Measurements from ENCODE around the gene PRRC2A. TPM values are rescaled to one million over a fixed set of nuclear protein-coding genes. Genes with fewer than 3 reads are reported as not detected.
A peak's percentile ranks its signal among the peaks of the same experiment; 100 is the strongest.

The PRRC2A gene
- total RNA-seq, 2 experiments from 2014 or later, result 240 to 246 TPM

DNA sequence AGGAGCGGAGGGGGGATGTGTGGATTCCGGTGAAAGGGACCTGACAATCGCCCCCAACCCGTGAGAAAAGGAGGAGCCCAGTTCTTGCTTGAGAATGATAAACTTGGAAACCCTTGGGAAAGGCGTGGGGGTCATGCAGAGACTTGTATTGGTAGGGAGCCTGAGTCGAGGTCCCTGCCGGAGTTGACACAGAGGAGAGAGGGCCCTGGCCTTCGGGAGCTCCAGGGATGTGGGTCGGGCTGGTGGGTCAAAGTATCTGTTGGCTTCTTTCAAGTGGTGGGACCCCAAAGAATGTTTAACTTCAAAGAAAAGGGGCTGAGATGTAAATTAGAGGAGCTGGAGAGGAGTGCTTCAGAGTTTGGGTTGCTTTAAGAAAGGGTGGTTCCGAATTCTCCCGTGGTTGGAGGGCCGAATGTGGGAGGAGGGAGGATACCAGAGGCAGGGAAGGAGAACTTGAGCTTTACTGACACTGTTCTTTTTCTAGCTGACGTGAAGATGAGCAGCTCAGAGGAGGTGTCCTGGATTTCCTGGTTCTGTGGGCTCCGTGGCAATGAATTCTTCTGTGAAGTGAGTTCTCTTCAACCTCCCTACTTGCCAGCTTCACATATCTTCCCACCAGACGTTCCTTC lies 45.9 kb downstream of the PRRC2A start:
- Mint-ChIP-seq H3K4me3 (peak overlapping the region; percentile 87), H3K27ac (peak overlapping the region; percentile 94), H3K36me3 (ENCODE audit: low read depth) (peaks cover 71% of the 10 kb centered on the region), H3K9me3 (no peaks in the 10 kb centered on the region), H3K27me3 (no peaks in the 10 kb centered on the region), H3K4me1 (peaks cover 56% of the 10 kb centered on the region)
- ChIA-PET CTCF (interaction anchor here (0.9 to 2.1 kb wide), 5 partner anchors 9 to 104 kb away, joined by 3 to 8 read pairs (median 3); partner anchors contain the start of genes APOM and LY6G5C), POLR2A (interaction anchor here (0.7 kb wide), 1 partner anchor 112 kb away, joined by 3 read pairs; no protein-coding TSS in a partner anchor)
- DNase-seq, result no peak

DNA sequence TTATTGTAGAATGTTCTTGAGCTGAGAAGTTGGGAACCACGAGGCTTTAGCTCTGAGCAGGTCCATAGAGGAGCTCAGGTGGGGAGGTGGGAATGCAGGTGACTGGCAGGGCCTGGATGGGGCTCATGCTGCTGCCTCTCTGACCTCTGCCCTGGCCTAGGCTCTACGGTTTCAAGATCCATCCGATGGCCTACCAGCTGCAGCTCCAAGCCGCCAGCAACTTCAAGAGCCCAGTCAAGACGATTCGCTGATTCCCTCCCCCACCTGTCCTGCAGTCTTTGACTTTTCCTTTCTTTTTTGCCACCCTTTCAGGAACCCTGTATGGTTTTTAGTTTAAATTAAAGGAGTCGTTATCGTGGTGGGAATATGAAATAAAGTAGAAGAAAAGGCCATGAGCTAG lies 49.2 kb downstream of the PRRC2A start, which contains the start of gene LY6G5B:
Gene LY6G5B, plus strand, starts transcription at position 301 of the 400 bp plus-strand sequence. CDS start 975 bp downstream, outside the sequence.
- H3K27me3 Mint-ChIP-seq, result no peaks in the 10 kb centered on the region
- peak within 1 kb of the TSS; percentile 13 for H3K27ac Mint-ChIP-seq
- no peak within 1 kb of the TSS for H3K4me3 Mint-ChIP-seq
- ChIA-PET POLR2A (interaction anchor here (0.9 kb wide), 1 partner anchor 9 kb away, joined by 3 read pairs; the partner anchor contains the start of gene C6orf47), CTCF (interaction anchor here (0.6 to 1.2 kb wide), 3 partner anchors 11 to 100 kb away, joined by 3 to 4 read pairs (median 3); partner anchors contain the start of gene LY6G5C)
- peaks cover 62% of the 10 kb centered on the region for H3K36me3 Mint-ChIP-seq (ENCODE audit: low read depth)
- no peak for DNase-seq
- no peaks in the 10 kb centered on the region for H3K9me3 Mint-ChIP-seq
- H3K4me1 Mint-ChIP-seq, result peaks cover 31% of the 10 kb centered on the region

DNA sequence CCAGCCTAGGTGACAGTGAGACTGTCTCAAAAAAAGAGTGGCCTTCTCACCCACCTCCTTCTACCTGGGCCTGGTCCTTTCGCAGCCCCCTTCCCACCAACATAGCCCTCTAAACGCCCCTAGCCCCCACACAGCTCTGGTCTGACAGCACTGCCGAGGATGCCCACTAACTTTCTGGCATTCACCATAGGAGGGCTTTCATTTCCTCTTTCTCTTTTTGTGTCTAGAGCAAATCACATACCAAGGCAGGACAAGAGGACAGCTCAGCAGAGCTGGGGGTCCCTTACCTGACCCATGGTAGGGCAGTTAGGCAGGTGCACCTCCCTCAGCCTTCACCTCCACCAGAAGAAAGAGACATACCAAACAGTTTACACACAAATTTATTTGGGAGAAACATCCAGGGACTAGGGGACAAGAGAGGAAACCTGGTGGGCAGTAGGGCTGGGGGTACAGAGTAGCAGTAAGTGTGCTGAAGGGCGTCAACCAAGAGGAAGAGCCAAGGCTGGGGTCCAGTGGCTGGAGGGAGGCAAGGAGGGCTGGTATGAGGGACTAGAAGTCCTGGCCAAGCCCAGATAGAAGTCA lies 55.9 kb downstream of the PRRC2A start:
- Mint-ChIP-seq H3K4me3 (no peak overlapping the region), H3K36me3 (ENCODE audit: low read depth) (peaks cover 19% of the 10 kb centered on the region), H3K27me3 (no peaks in the 10 kb centered on the region), H3K4me1 (peaks cover 30% of the 10 kb centered on the region), H3K9me3 (no peaks in the 10 kb centered on the region), H3K27ac (no peak overlapping the region)
- CTCF ChIA-PET, result interaction anchor here (2.0 kb wide), 1 partner anchor 10 kb away, joined by 7 read pairs; no protein-coding TSS in a partner anchor
- POLR2A ChIA-PET, result no interaction called here
- DNase-seq, result no peak

DNA sequence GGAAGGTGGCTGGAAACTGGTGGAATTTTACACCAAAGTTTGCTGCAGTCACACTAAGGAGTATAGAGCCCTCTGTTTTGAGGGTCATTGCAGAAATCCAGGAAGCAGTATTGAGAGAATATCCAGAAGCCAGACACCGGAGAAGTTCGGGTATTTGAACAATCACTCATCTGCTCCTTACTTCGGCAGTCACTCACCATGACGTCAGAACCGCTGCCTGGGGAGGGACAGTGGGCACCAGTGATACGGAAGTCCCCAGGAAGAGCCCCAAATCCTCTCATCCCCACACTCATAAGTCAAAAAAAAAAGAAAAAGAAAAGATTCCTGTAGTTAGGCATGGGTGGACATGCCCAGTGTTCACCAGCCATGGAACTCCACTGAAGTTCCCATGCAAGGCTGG lies 56.4 kb downstream of the PRRC2A start:
- Mint-ChIP-seq H3K36me3 (ENCODE audit: low read depth) (peaks cover 14% of the 10 kb centered on the region), H3K4me1 (peaks cover 35% of the 10 kb centered on the region), H3K4me3 (no peak overlapping the region), H3K27me3 (no peaks in the 10 kb centered on the region), H3K9me3 (no peaks in the 10 kb centered on the region), H3K27ac (no peak overlapping the region)
- DNase-seq, result no peak
- ChIA-PET POLR2A (interaction anchor here (0.5 kb wide), 1 partner anchor 121 kb away, joined by 6 read pairs; no protein-coding TSS in a partner anchor), CTCF (interaction anchor here (2.0 kb wide), 1 partner anchor 10 kb away, joined by 7 read pairs; no protein-coding TSS in a partner anchor)

DNA sequence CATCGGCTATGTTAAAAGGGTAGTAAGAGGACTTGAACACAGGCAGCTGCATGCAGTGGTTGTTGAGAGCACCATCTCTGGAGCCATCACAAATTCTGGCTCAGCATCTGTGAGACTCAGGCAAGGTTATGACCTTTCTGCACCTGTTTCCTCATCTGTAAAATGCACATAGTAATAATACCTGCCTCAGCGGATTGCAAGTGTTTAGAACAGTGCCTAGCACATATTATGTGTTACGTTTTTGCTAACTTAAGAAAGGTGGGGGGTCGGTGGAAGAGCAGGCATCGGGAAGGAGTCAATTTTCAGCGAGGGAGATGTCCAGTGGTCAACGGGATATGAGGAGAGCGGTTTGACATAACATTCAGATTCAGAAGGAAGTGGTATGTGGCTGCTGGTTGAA lies 57.4 kb downstream of the PRRC2A start:
- Mint-ChIP-seq H3K4me1 (peaks cover 40% of the 10 kb centered on the region), H3K9me3 (no peaks in the 10 kb centered on the region), H3K27ac (no peak overlapping the region), H3K27me3 (no peaks in the 10 kb centered on the region), H3K4me3 (no peak overlapping the region), H3K36me3 (ENCODE audit: low read depth) (peaks cover 6% of the 10 kb centered on the region)
- no peak for DNase-seq
- ChIA-PET CTCF (interaction anchor here (0.8 to 2.0 kb wide), 2 partner anchors 11 to 152 kb away, joined by 4 to 7 read pairs; no protein-coding TSS in a partner anchor), POLR2A (no interaction called here)

DNA sequence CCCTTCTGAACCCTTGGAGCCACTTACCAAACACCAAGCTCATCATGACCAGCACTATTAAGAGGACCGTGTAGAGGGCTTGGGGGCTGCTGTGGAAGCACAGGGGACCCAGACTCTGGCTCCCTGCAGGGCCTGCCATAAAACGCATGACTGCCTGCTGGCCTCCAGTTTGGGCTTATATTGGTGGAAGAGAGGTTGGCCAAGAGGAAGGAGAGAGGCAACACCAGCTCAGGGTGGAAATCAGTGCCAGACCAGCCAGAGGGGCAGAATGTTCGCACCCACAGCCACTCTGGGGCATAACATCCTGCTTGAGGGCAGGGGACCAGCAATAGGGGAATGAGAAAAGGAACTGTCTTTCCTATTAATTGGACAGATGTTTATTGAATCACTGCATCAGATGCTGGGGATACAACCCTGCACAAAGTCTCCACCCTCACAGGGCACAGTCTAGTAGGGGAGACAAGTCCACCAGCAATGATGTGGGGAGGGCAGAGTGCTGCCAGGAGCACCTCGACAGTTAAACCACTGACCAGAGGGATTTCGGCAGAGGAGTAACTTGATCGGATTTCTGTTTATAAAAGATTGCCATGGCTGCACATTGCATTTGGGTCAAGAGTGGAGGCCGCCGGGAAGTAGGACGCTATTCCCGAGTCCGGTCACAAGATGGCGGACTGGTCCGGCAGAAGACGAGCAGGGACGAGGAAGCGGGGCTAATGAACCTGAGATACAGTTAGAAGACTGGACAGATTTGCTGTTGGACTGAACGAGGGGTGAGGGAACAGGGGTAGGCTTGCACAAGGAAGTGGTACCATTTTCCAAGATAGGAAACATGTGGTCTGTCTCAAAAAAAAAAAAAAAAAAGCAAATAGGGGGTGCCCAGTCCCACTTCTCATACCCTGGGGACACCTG lies 60.0 kb downstream of the PRRC2A start, which contains the start of gene LY6G5C:
Gene LY6G5C, minus strand, starts transcription at position 842 of the 909 bp plus-strand sequence. Its CDS starts 694 bp downstream, at position 148.
- H3K27ac Mint-ChIP-seq, result peak within 1 kb of the TSS; percentile 62
- no peaks in the 10 kb centered on the region for H3K27me3 Mint-ChIP-seq
- H3K36me3 Mint-ChIP-seq (ENCODE audit: low read depth), result no peaks in the 10 kb centered on the region
- H3K9me3 Mint-ChIP-seq, result no peaks in the 10 kb centered on the region
- peak; percentile 66 for DNase-seq
- H3K4me1 Mint-ChIP-seq, result peaks cover 40% of the 10 kb centered on the region
- POLR2A ChIA-PET, result no interaction called here
- CTCF ChIA-PET, result interaction anchor here (0.6 to 1.8 kb wide), 12 partner anchors 10 to 424 kb away, joined by 3 to 8 read pairs (median 3); partner anchors contain the start of genes DDAH2 and NFKBIL1
- peak within 1 kb of the TSS; percentile 72 for H3K4me3 Mint-ChIP-seq

DNA sequence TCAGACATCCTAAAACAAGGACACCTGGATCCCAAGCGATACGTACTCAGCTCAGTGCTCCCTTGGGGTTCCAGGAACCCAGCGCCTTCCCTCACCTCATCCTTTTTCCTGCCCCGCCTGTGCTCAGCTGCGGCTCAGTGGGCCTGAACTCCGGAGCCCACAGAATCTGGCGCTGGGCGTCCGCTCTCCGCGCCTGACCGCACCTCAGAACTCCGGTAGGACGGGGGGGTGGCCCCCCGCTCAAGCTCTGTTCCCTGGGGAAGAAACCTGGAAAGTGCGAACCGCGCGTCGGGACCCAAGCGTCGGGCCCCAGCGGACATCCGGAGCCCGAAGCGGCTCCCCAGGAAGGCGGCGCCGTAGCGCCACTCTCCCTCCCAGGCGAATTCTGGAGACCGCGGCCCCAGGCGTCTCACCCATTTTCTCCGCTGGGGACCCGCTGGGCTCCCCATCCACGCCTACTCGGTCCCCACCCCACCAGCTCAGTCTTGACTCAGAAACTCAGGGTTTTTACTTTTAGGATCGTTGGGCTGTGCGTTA lies 60.7 kb downstream of the PRRC2A start:
- no peaks in the 10 kb centered on the region for H3K27me3 Mint-ChIP-seq
- ChIA-PET POLR2A (no interaction called here), CTCF (interaction anchor here (0.6 to 1.8 kb wide), 10 partner anchors 10 to 423 kb away, joined by 3 to 8 read pairs (median 3); partner anchors contain the start of gene DDAH2)
- H3K4me1 Mint-ChIP-seq, result peaks cover 40% of the 10 kb centered on the region
- no peaks in the 10 kb centered on the region for H3K9me3 Mint-ChIP-seq
- peak overlapping the region; percentile 62 for H3K27ac Mint-ChIP-seq
- H3K36me3 Mint-ChIP-seq (ENCODE audit: low read depth), result peaks cover 6% of the 10 kb centered on the region
- H3K4me3 Mint-ChIP-seq, result peak overlapping the region; percentile 72
- peak; percentile 41 for DNase-seq

DNA sequence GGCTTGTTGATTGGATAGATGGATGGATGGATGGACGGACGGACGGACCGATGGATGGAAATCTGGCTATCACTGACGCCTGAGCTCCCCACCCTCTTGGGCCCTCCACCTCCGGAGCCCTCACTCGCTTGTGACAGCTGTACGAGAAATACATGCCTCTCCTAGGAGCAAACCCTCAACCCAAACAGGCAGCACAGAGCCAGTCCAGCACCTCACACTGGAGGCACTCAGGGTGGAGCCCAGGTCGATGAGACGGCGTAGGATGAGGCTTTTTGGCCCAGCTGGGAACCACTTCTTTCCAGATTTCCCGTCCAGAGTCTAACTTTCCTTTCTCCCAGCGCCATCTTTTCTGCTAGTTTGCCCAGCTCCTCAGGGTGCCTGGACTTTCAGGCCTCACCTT lies 63.1 kb downstream of the PRRC2A start:
- POLR2A ChIA-PET, result no interaction called here

DNA sequence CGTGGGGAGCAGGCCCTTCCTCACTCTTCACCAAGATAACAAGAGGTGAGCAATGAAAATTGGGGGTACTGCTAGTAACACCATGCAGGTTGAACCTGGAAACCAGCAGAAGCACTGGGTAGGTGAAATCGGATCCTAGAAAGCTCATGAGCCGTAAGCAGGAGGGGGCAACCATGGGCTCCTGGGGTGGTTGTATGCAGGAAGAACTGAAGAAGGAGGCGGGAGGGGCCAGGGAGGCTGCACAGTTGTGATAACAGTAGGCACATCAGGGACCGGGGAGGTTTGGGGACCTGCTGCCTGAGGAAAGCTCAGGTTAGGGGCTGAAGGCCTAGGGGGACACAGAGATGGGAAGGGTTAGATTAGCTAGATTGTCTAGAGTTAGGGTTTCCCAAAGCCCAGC lies 66.0 kb downstream of the PRRC2A start:
- Mint-ChIP-seq H3K9me3 (no peaks in the 10 kb centered on the region), H3K36me3 (ENCODE audit: low read depth) (peaks cover 41% of the 10 kb centered on the region)

More for the DNA sequence above, 63.1 kb downstream of the PRRC2A start:
- Mint-ChIP-seq H3K27me3 (no peaks in the 10 kb centered on the region), H3K27ac (no peak overlapping the region), H3K4me3 (no peak overlapping the region), H3K36me3 (ENCODE audit: low read depth) (peaks cover 23% of the 10 kb centered on the region), H3K9me3 (no peaks in the 10 kb centered on the region), H3K4me1 (peaks cover 32% of the 10 kb centered on the region)
- CTCF ChIA-PET, result interaction anchor here (0.6 to 1.7 kb wide), 2 partner anchors 12 to 55 kb away, joined by 3 to 4 read pairs; no protein-coding TSS in a partner anchor
- no peak for DNase-seq

DNA sequence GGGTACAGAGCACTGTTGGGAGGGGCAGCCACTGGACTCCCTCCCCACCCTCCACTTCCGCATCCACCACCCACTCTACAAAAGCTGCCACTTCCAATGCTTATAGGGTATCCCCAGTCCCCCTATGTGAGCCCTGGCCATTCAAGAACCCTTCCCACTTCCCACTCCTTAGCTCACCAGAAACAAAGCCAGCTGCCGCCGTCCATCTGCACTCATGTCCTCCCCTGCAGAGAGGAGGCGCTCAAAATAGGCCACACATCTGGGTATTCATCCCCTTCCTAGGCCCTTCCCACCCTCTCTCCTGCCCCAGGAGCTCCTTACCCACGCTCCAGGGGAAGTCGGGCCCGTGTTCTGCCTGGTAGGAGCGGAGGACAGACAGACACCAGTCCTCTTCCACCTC lies 66.8 kb downstream of the PRRC2A start:
- ChIA-PET CTCF (interaction anchor here (0.5 to 1.2 kb wide), 4 partner anchors 9 to 178 kb away, joined by 3 read pairs; no protein-coding TSS in a partner anchor), POLR2A (no interaction called here)
- Mint-ChIP-seq H3K27me3 (no peaks in the 10 kb centered on the region), H3K36me3 (ENCODE audit: low read depth) (peaks cover 43% of the 10 kb centered on the region), H3K4me1 (peaks cover under 1% of the 10 kb centered on the region), H3K4me3 (no peak overlapping the region), H3K9me3 (no peaks in the 10 kb centered on the region), H3K27ac (no peak overlapping the region)
- no peak for DNase-seq

More for the DNA sequence above, 66.0 kb downstream of the PRRC2A start:
- H3K4me1 Mint-ChIP-seq, result peaks cover 9% of the 10 kb centered on the region
- DNase-seq, result no peak
- no peak overlapping the region for H3K4me3 Mint-ChIP-seq
- ChIA-PET POLR2A (no interaction called here), CTCF (interaction anchor here (0.5 kb wide), 1 partner anchor 179 kb away, joined by 3 read pairs; no protein-coding TSS in a partner anchor)
- H3K27ac Mint-ChIP-seq, result no peak overlapping the region
- H3K27me3 Mint-ChIP-seq, result no peaks in the 10 kb centered on the region
